Stimulated activated naive CD8-positive, alpha-beta T cell treated with anti-CD3 and anti-CD28 coated beads, Interleukin-15, Interleukin-2, amounts not matched to agents 100 ng/mL and 50 ng/mL, for 24 hours (primary cell): Measurements from ENCODE around the gene ZRSR2.
"Not testable (repeated sequence)": the region's sequence is repeated elsewhere in the genome, so short reads cannot be mapped to it uniquely, and the experiment has no call there.

ENCODE experiments used
- H3K27ac Mint-ChIP-seq: one replicate; pipeline ENCODE4 v1.8.0; 2021; ENCODE audit warnings: mild to moderate bottlenecking, mixed read lengths
- H3K27me3 Mint-ChIP-seq: one replicate; pipeline ENCODE4 v1.8.0; 2021; ENCODE audit warnings: mixed read lengths
- H3K36me3 Mint-ChIP-seq: one replicate; pipeline ENCODE4 v1.8.0; 2021; ENCODE audit warnings: low read depth, mixed read lengths
- H3K4me1 Mint-ChIP-seq: one replicate; pipeline ENCODE4 v1.8.0; 2021; ENCODE audit warnings: low read depth, mixed read lengths
- H3K4me3 Mint-ChIP-seq: one replicate; pipeline ENCODE4 v1.8.0; 2021; ENCODE audit warnings: mild to moderate bottlenecking, mixed read lengths
- H3K9me3 Mint-ChIP-seq: one replicate; pipeline ENCODE4 v1.8.0; 2021; ENCODE audit warnings: mixed read lengths

The ZRSR2 gene

DNA sequence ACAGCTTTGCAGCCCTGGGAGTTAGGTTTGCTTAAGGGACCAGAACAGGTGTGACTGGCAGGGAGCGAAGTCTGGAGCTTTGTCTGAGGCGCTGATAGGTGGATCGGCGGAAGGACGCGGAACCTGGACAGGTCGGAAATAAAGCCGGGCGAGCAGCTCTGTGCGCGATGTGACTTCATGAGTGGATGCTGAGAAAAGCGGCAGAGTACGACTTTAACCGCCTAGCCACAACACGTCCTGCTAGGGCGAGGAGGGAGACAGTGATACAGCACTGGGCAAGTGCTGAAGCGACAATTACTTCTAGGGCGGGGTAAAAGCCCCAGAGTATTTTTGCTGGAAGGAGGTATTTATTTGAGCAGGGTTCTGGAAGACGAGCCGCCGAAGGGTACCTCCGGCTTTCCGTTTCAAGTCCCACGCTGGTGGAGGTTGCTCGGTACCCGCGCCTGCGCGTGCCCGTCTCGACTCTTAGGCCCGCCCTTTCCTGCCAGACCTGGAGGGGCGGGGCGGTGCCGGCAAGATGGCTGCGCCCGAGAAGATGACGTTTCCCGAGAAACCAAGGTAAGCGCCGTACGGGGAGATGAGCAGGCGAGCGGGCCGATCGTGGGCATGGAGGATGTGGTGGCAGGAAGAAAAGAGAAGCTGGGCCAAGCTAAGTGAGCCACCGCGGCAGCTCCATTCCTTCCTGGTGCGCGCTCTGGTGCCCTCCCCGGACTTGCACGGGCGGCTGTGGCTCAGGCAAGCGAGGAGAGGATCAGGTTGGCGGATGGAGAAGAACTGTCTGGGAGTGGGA is at the start of gene ZRSR2:
Gene ZRSR2, plus strand, starts transcription at position 506 of the 790 bp plus-strand sequence. Its CDS starts 12 bp downstream, at position 518.
- Mint-ChIP-seq H3K4me3 (no peak within 1 kb of the TSS), H3K4me1 (peaks cover 27% of the 10 kb centered on the region), H3K27me3 (no peaks in the 10 kb centered on the region), H3K36me3 (peaks cover 22% of the 10 kb centered on the region), H3K27ac (no peak within 1 kb of the TSS), H3K9me3 (no peaks in the 10 kb centered on the region)

GRCh38 chrX:15744181-15744867 is 46.0 kb upstream of the ZRSR2 start:
- peaks cover 51% of the 10 kb centered on the region for H3K4me1 Mint-ChIP-seq
- peaks cover 28% of the 10 kb centered on the region for H3K36me3 Mint-ChIP-seq
- H3K27me3 Mint-ChIP-seq: no peaks in the 10 kb centered on the region
- no peaks in the 10 kb centered on the region for H3K9me3 Mint-ChIP-seq
- no peak overlapping the region for H3K4me3 Mint-ChIP-seq
- H3K27ac Mint-ChIP-seq: peak overlapping the region; percentile 40

DNA sequence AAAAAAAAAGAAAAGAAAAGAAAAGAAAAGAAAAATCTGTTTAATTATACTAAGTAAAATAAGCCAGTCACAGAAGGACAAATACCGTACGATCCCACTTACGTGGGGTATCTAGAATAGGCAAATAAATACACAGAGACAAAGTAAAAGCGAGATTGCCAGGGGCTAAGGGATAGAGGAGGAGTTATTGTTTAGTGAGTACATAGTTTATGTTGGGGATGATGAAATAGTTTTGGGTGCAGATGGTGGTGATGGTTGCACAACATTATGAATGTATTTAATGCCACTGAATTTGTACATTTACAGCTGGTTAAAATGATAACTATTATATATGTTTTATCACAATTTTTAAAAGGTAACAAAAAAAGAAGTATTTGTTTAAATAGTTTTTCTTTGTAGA is 45.1 kb upstream of the ZRSR2 start:
- no peaks in the 10 kb centered on the region for H3K27me3 Mint-ChIP-seq
- no peak overlapping the region for H3K4me3 Mint-ChIP-seq
- no peak overlapping the region for H3K27ac Mint-ChIP-seq
- H3K9me3 Mint-ChIP-seq: no peaks in the 10 kb centered on the region
- H3K36me3 Mint-ChIP-seq: peaks cover 28% of the 10 kb centered on the region
- H3K4me1 Mint-ChIP-seq: peaks cover 51% of the 10 kb centered on the region

DNA sequence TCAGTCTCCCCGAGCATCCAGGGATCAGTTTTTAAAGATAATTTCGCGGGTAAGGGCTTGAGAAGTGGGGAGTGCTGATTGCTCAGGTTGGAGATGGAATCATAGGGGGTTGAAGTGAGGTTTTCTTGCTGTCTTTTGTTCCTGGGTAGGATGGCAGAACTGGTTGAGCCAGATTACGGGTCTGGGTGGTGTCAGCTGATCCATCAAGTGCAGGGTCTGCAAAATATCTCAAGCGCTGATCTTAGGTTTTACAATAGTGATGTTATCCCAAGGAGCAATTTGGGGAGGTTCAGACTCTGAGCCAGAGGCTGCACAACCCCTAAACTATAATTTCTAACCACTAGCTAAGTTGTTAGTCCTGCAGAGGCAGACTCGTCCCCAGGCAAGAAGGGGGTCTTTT is 43.6 kb upstream of the ZRSR2 start:
- H3K27me3 Mint-ChIP-seq, H3K4me3 Mint-ChIP-seq, H3K27ac Mint-ChIP-seq, H3K9me3 Mint-ChIP-seq: not testable (repeated sequence)
- H3K4me1 Mint-ChIP-seq: peaks cover 59% of the 10 kb centered on the region
- peaks cover 27% of the 10 kb centered on the region for H3K36me3 Mint-ChIP-seq

DNA sequence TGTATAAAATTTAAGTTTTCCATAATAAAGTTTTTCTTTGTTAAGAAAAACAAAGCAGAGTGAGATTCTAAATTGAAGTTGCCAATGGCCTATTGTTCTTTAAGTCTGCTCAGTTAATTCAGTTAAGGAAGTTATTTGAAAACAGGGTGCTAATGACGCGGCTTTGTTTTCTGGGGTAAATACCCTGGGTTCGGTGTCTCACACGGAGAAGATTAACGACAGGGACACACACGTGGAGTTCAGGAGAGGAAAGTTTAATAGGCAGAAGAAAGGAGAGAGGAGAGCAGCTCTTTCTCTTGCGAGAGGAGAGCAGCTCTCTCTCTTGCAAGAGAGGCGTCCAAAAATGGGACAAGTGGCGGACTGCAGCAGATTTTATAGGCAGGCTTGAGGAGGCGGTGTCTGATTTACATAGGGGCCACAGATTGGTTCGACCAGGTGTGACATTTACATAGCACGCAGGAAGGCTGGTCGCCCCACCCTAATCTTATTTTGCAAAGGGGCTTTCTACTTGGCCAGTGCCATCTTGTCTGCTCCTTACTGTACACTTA is 42.6 kb upstream of the ZRSR2 start:
- Mint-ChIP-seq H3K4me3 (no peak overlapping the region), H3K4me1 (peaks cover 59% of the 10 kb centered on the region), H3K36me3 (peaks cover 19% of the 10 kb centered on the region), H3K9me3 (no peaks in the 10 kb centered on the region), H3K27ac (no peak overlapping the region), H3K27me3 (no peaks in the 10 kb centered on the region)

DNA sequence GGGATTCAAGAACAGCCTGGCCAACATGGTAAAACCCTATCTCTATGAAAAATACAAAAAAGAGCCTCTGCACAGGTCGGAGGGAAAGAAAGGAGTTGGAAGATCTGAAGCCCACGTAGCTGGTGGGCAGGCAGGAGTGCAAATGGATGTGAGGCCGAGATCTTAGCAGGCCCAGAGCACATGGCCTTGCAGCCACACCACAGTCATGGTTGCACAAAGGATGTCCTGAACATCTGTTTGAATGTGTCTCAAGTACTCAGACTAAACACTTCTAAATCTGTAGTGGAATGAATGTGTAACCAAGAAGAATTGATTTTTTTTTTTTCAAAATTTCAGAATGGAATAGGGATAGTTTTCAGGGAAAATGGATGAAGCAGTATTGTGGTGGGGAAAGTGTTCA is 41.4 kb upstream of the ZRSR2 start:
- Mint-ChIP-seq H3K9me3 (no peaks in the 10 kb centered on the region), H3K27ac (peak overlapping the region; percentile 92), H3K4me3 (no peak overlapping the region), H3K36me3 (peaks cover 15% of the 10 kb centered on the region), H3K4me1 (peaks cover 64% of the 10 kb centered on the region), H3K27me3 (no peaks in the 10 kb centered on the region)

DNA sequence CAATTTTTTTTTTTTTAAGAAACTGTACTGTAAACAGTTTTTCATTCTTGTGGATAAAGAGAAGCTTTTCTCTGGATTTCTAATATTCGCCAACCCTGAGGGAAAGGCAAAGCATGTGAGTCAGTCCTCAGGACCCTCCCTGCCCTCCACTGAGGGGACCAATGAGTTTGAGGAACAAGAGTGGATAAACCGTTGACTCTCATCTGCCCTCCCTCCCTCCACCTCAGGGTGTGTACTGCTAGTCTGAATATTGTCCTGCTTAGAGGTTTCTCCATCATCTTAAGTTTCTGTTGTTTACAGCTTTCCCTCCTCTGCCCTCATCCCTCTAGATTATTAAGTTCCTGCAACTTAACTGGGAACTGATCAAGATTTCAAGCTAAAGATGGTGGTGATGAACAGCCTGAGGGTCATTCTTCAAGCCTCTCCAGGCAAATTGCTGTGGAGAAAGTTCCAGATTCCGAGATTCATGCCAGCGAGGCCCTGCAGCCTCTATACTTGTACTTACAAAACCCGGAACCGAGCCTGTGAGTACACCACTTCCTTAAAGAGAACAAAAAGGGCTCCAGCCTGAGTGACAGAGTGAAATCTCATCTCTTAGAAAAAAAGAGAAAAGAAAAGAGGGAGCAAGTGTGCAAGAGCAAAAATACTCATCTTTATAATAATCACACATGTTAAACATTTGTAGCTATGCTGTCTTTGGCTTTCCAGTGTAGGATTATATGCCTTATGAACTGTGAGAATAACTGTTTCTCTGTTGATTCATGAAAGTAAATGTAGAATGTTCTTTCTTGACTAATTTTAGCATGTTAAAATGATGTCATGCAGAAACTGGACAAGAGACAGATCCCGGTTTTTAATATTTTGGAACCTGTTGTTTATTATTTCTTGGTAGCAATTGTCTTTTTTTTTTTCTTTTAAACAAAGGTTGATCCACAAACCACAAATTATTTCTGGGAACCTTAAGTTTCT is 40.4 kb upstream of the ZRSR2 start:
- peaks cover 63% of the 10 kb centered on the region for H3K4me1 Mint-ChIP-seq
- peaks cover 11% of the 10 kb centered on the region for H3K36me3 Mint-ChIP-seq
- no peaks in the 10 kb centered on the region for H3K9me3 Mint-ChIP-seq
- H3K27ac Mint-ChIP-seq: peak overlapping the region; percentile 92
- H3K27me3 Mint-ChIP-seq: no peaks in the 10 kb centered on the region
- peak overlapping the region; percentile 69 for H3K4me3 Mint-ChIP-seq

DNA sequence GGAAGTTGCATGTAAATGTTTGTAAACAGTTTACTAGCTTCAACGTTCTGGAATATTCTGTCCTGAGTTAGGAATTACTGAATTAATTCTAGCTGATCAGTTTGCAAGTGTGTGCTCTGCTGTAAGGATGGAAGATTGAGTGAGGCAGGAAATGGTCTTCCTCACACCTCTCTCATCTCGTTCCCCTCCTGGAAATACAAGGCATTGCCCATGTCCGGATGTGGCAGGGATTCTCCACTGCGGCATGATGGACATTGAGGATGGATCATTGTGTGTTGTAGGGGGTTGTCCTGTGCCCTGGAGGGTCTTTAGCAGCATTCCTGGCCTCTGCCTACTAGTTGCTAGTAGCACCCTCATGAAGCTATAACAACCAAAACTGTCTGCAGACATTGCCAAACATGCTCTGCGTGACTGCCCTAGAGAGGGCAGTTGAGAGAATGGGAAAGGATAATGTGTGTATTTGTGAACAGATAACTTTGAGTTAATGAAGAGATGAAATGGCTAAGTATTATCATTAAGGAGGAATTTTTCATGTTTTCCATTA is 39.6 kb upstream of the ZRSR2 start:
- Mint-ChIP-seq H3K27ac (peak overlapping the region; percentile 92), H3K9me3 (no peaks in the 10 kb centered on the region), H3K27me3 (no peaks in the 10 kb centered on the region), H3K4me1 (peaks cover 63% of the 10 kb centered on the region), H3K36me3 (peaks cover 11% of the 10 kb centered on the region), H3K4me3 (peak overlapping the region; percentile 69)

DNA sequence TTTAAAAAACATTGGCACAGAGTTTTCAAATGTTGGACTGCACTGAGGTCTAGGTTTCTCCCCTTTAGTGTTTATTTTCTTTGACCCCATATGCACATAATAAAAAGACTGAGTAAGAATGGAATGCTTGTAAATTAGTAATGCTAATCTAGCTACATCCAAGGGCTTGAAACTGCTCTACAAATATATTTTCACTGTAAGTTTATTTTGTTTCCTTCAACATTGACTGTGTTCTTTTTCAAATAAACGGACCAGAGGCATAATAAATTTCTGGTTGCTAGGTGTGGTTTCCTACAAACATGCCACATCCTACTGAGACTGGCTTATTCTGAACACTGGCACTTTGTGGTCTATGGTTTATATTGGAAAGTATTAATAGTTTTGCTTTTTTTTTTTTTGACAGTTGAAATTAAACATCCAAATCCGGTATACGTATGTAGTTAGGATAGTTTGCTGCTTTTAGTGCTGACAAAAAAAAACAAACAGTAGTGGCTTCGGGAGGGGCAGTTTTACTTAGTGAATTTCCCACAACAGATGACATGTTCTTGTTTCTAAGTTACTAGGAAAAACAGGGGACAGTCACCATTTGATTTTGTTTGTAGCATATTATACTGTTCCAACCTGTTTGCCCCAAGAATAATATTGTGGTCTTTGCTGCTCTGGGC is 39.0 kb upstream of the ZRSR2 start:
- Mint-ChIP-seq H3K4me3 (peak overlapping the region; percentile 69), H3K36me3 (peaks cover 13% of the 10 kb centered on the region), H3K27ac (peak overlapping the region; percentile 92), H3K4me1 (peaks cover 68% of the 10 kb centered on the region), H3K27me3 (no peaks in the 10 kb centered on the region), H3K9me3 (no peaks in the 10 kb centered on the region)

DNA sequence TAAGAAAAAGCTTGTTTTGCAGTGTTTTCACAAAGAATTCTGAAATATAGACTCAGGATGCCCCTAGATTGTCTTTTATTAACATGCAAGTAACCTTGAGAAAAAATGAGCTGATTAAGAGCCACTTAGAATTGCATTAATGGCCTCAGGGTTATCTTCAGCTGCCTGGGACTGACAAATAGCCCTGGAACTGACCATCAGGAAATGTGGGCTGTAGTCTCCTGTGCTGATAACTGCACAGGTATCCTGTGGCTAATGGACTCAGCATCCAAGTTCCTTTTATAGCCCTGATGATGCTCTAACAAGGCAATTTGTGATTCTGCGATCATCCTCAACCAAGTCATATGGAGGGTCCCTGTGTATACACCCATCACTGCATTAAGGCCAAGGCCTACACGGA is 35.2 kb upstream of the ZRSR2 start:
- peaks cover 5% of the 10 kb centered on the region for H3K36me3 Mint-ChIP-seq
- H3K4me1 Mint-ChIP-seq: peaks cover 65% of the 10 kb centered on the region
- H3K4me3 Mint-ChIP-seq: no peak overlapping the region
- H3K27ac Mint-ChIP-seq: no peak overlapping the region
- no peaks in the 10 kb centered on the region for H3K27me3 Mint-ChIP-seq
- H3K9me3 Mint-ChIP-seq: no peaks in the 10 kb centered on the region

DNA sequence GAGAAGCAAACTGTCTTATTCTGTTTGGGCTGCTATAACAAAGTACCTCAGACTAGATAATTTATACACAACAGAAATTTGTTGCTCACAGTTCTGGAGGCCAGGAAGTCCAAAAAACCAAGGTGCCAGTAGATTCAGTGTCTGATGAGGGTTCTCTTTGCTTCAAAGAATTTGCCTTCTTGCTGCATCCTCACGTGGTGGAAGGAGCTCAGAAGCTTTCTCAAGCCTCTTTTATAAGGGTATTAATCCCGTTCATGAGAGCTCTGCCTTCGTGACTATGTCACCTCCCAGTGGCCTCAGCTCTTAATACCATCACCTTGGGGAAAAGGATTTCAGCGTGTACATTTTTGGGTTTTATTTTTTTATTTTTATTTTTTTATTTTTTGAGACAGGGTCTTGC is 32.1 kb upstream of the ZRSR2 start:
- Mint-ChIP-seq H3K4me3 (no peak overlapping the region), H3K9me3 (no peaks in the 10 kb centered on the region), H3K27me3 (no peaks in the 10 kb centered on the region), H3K27ac (peak overlapping the region; percentile 87), H3K36me3 (peaks cover 5% of the 10 kb centered on the region), H3K4me1 (peaks cover 51% of the 10 kb centered on the region)

DNA sequence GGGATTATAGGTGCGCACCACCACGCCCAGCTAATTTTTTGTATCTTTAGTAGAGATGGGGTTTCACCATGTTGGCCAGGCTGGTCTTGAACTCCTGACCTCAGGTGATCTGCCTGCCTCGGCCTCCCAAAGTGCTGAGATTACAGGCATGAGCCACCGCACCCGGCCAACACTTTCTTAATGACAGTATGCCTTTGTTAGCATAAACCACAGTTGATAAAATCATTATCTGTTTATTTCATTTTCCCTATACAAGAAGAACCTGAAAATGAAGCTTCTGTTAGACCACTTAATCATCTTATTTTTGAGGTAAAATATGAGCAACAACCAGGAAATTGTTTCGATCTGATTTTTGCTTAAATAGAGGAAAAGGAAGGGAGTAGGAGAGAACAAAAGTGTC is 30.4 kb upstream of the ZRSR2 start:
- not testable (repeated sequence) for H3K27me3 Mint-ChIP-seq, H3K9me3 Mint-ChIP-seq, H3K4me3 Mint-ChIP-seq, H3K27ac Mint-ChIP-seq, H3K36me3 Mint-ChIP-seq
- peaks cover 44% of the 10 kb centered on the region for H3K4me1 Mint-ChIP-seq

GRCh38 chrX:15761564-15762191 is 28.6 kb upstream of the ZRSR2 start:
- peak overlapping the region; percentile 64 for H3K27ac Mint-ChIP-seq

More at GRCh38 chrX:15761564-15762191, 28.6 kb upstream of the ZRSR2 start:
- Mint-ChIP-seq H3K4me3 (no peak overlapping the region), H3K4me1 (peaks cover 38% of the 10 kb centered on the region), H3K27me3 (no peaks in the 10 kb centered on the region), H3K36me3 (peaks cover 3% of the 10 kb centered on the region), H3K9me3 (no peaks in the 10 kb centered on the region)
